Hematopoietic multipotent progenitor cell treated with erythropoietin and hydrocortisone succinate and interleukin-3 and kit ligand, for 6 days (in vitro differentiated cells): ENCODE data around the gene ZBTB16.

Experiments
- DNase-seq: peaks from one replicate; pipeline ENCODE4 v3.0.0-alpha.2; 2015

The ZBTB16 gene

DNA sequence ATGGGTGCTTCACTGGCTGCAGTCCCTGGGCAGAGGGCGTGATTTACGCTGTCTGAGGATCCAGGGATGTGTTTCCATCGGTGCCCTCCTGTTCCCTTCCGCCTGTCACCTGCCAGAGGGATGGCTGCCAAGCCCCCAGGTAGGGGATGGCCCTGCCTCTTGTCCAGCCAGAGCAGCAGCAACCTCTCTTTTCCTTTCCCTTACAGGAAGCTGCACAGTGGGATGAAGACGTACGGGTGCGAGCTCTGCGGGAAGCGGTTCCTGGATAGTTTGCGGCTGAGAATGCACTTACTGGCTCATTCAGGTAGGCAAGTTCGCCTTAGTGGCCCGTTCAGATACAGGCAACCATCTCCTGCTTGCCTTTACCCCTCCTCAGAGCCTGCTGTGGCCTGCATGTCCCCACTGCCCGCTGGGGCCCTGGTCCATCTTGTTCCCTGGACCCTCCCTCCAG, 96.6 kb downstream of the ZBTB16 start:
- DNase-seq: no peak

DNA sequence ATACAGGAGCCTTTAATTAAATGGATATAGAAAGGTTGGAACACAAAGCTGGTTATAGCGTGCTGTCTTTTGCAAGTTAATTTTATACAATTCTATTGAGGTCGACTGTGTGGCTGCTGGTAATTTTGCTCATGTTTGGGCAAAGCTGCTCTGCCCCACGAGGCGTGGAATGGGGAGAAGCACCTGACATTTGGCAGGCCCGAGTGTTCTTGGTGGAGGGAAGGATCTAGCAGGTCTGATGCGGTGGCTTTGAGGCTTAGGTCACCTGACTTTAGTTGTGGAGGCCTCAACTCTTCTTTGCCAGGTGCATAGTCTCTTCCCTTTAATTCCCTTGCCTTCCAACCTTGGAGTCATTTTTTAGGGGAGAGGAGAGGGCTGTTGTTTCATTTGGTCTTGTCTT, 97.3 kb downstream of the ZBTB16 start:
- DNase-seq: no peak

DNA sequence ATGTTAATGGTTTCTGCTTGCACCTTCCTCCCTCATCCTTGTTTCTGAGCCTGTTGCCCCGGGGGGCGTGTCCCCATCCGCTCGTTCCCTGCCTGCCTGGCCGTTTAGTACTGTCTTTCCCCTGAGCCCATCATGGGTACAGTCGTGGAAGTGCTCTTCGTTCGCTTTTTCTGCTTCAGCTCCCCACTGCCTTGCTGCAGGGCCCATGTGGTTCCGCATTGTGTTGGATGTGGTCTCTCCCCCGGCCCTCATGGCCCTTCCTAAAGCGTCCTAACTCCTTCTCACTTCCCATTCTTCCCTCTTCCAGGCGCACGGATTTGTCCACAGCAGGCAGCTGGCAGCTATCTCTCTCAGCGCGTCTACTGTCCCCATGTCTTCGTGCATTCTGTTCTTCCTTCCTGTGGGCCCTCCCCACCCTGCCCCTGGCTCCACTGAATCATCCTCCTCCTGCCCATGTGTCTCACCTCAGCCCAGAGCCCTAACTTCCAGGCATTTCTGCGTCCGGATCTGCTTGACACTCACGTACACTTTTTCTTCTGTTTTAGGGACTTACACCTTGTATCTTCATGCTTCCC, 98.1 kb downstream of the ZBTB16 start:
- no peak for DNase-seq

DNA sequence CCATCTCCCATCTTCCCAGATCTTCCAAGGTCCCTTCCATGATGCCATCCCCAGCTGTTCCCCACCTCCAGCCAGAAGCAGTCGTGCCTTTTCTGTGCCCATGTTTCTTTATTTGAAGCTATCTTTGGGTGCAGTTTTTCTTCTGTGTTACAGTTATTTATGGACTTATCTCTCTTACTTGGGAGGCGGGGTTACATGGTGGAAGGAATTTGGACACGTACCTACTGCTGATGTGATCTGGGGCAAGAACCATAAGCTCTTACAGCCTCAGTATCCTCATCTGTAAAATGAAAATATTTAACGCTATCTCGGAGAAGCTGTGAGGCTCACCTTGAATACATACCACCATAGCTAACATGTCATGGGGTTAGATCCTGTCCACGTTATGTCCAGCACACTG, 98.9 kb downstream of the ZBTB16 start:
- peak; percentile 67 for DNase-seq

DNA sequence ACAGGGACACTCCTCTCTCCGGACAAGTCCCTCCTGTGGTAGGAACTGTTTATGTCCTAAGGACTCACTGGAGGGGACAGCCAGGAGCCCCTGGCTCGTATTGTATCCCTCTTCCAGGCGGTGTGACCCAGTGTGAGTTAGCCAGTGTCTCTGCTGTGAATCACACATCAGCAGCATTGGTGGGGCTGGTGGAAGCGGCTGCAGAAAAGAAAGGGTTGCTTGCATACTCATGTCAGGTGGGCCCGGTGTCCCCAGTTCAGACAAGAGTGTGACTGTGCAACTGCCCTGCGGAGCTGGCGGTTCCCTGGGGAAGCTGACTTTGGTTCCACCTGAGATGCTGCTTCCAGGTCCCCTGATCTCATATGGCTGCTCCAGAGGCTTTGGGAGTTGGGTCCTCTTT, 99.4 kb downstream of the ZBTB16 start:
- DNase-seq: no peak

DNA sequence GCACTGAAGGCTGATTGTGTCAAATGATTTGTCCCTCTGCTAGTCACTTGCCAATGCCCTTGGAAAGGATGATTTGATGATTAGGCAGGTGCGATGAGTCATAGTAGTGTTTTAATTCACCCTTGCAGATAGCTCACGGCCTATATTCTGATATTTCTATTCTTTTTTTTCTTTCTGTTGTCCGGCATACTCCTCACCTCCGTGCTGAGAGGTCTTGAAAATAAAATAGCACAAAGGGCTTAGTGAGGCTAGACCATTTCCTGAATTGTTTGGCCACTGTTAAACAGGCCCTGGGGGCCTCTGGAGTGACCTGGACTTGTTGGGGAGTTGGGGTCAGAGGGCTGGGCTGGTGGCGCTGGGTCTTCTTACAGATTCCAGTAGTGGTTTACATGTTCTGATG, 99.8 kb downstream of the ZBTB16 start:
- no peak for DNase-seq

DNA sequence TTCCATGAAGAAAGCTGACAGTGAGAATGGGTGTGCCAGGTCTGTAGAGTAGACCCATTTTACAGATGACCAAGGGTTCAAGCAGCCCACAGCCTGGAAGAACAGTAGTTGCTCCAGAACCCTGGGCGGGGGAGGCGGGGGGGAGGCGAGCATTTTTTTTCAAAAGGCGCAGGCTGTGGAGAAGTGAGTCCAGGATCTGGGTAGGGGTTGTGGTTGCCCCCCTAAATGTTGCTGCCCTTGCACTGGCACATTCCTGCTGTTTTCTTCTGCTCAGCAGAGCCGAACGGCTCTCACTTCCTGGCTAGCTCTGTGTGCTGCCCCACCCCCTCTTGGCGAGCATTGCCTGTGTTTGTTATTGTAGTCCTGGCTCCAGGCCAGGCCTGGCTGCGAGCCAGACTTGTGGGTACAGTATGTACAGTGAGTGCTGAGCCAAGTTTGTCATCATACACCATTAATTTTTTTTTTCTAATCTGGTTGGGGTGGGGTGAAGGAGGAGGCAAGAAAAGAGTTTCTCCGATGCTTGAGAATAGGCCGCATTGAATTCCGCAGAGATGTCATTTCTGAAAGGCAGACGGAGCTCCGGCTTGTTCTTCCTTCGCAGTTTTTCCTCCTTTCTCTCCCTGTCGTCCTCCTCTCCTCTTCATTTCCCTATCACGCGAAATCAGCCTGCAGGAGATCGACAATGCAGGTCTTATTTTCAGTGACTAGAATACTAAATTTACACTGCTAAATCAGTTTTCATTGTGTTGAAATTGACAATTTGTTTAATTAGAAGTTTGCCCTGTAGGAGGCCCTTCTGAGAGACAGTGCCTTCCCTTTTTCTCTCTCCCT, 100.5 kb downstream of the ZBTB16 start:
- DNase-seq: peak; percentile 99

DNA sequence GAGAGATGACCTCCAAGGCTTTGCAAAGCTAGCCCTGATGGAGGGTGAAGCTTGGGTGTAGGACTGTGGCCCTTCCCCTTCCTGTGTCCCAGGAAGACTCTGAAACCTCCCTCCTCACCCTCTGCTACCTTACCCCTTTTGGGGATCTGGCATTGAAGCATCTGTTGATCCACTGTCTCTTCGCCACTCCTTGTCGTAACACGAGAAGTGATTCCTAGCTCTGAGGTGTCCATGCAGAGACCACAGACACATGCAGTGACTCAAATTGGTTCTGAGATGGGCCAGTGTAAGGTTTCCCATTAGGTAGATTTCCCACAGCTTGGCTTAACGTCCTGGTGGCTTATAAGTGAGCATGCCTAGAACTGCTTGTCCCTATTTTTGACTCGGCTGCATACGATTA, 101.4 kb downstream of the ZBTB16 start:
- no peak for DNase-seq

DNA sequence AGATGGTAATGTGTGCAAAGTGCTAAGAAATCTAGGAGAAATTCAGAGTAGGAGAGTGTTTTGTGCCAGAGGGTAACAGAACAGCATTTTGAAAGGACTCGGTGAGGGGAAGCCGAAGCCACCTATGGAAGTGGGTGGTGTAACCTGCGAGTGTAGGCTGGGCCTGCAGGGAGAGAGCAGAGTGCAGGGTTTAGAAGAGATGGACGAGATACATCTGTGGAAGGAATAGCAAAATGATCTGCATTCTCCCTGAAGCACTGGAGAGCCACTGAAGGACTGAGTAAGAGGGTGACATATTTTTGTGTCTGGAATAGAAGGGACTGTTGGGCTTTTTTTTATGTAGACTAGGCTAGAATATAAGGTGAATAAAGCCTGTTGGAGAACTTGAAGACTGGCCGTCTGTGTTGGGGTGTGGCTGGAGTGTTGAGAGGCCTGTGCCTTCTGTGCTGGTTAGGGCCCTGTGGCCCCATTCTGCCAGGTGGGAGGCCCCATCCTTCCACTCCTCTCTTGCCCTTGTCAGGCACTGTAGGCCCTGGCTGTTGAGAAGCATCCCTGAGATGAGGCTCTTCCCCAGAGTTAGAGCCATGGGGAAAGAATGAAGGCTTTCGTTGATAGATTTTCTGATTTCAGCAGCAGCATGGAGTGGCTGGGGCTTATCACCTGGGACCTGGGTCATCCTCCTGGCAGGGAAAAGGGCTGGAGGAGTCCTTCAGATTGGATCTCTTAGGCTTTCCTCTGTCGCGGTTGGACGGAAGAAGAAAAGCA, 102.2 kb downstream of the ZBTB16 start:
- no peak for DNase-seq

DNA sequence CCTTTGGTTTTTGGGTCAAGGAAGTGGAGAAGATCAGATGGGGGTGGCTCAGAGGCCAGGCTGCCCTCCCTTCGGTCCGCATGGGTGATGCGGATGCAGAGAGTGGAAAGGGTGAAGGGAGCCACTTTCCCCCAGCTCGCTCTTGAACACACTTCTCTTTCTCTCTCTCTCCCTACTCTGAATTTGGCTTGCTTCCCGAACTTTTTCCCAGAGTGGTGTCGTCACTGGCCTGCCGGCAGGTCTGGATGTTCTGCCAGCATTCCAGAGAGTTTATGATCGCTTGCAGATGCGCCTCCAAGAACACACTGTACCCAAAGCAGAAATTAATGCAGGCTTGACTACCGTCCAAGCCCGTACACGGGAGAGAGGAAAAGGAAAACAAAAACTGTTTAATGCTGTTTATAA, 103.2 kb downstream of the ZBTB16 start:
- no peak for DNase-seq

DNA sequence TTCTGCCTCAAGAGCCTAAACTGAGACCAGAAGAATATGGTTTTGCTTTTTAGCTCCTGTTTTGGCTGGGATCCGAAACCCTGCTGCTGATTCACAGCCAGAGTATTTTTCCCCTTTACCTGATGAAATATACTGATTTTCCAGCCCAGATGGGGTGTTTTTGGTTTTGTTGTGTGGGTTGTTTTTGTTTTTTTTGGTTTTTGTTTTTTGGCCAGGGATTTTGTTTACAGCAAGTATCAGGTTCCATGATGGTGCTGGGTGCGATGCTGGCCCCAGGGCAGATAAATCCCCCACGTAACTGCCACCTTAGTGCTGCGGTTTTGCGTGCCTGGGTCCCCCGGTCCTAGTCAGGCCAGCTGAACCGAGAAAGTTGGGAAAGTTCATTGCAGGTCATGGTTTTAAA, 103.7 kb downstream of the ZBTB16 start:
- DNase-seq: no peak

DNA sequence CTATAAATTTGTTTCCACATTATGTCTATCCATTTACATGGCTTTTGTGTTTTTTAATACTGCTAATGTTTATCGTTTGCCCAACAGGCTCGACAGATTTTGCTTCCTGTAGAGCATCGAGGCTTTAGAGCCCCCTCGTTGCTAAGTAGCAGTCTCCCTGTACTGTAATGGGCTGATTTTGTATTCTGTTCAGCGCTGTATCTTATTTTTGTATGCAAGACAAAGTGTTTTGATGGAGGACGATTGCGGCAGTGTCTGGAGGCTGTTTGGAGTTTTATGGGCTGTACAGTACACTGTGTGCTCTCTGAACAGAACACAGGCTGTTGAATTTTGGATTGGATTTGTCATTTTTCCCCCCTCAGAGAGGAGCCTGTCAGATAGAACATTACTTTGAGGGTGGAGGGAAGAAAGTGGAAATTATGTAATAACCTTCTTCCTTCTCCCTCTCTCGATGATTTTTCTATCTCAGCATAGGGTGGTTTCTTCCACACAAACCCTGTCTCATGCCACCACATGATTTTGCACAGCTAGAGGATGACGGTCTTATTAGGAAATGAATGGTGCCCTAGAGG, 104.4 kb downstream of the ZBTB16 start:
- no peak for DNase-seq

DNA sequence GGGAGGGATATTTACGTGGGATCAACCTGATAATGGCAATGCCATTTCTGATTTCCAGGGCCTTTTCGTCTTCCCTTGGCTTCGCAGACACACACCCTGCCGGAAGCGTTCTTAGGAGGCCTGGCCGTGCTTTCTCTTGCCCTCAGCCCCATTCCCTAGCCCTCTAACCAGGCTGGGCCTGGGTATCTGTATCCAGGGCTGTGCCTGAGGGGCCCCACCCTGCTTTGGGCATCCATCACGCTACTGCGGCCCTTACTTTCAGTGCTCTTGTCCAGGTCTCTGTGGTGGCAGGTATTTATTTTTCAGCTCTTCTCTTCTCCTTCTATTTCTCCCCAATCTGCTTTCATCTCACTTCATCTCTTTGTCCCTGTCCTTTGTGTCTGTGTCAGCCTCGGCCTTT, 105.0 kb downstream of the ZBTB16 start:
- no peak for DNase-seq

DNA sequence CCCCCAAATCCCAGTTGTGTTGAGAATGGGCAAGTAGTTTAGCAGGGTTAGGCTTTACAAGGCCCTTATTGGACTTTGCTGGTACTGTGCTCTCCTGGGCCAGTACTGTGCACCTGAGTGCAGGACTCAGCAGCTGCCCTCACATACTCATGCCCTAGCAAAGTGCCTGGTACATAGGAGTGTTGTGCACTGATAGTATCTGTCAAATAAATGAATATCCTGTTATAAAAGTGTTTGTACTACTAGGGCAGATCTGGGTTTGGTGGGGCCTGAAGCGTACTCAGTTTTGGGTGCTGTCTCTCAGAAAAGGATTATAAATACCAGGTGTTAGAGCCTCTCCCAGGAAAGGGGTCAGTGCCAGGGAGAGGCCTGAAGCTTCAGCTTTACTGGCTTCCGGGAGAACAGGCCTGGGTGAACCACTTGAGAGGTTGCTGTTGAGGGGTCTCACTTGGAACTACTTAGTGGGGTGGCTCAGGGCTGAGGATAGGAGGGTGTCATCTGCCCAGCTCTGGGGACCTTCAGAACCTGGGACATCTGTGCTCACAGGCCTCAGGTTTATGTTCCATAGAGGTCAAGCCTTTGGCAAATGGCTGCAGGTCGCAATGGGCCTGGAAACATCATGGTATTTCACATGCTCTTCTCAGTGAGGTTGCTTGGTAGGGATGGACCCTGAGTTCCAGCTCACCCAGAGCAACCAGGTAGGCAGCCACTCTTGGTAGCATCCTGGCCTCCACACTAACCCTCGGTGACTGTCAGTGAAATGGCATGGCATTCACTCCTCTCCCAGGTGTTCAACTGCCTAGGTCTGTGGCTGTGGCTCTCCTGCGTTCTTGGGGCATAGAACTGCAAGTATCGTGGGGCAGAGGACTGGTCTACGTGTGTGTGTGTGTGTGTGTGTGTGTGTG, 106.1 kb downstream of the ZBTB16 start:
- no peak for DNase-seq

DNA sequence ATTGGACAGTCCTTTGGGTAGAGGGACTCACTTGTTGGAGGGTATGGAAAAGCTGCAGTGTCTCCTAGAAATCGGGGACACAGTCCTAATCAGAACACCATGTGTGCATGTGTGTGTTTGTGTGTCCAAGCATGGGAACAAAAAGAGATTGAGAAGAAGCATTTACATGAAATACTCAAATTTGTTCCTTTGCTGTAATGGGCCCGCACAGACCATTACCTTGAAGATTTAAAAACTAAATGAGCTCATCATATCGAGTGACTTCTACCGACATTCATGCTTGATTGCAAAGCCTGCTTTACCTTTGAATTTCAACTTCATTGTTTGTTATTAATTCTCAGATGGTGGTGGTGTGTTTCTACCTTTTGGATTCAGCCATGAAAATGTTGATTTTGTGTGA, 106.9 kb downstream of the ZBTB16 start:
- no peak for DNase-seq

DNA sequence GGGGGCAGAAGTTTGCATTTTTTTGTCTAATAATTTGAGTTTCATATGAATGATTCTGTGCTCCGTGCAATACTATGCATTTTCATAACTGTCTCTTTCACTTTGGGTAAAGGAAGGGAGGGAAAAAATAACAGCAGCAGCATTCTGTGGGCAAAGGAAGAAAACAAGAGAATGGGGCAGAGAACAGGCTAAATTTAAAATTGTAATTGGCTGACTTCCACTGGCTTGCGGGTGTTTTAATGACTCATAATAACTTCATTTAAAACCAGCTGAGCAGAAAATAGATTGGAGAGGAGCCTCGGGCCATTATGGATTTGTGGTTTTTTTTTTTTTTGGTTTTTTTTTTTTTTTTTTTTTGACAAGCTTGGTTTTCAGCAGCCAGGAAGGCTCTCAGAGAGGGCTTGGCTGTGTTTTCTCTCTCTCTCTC, 107.4 kb downstream of the ZBTB16 start:
- DNase-seq: peak; percentile 84

DNA sequence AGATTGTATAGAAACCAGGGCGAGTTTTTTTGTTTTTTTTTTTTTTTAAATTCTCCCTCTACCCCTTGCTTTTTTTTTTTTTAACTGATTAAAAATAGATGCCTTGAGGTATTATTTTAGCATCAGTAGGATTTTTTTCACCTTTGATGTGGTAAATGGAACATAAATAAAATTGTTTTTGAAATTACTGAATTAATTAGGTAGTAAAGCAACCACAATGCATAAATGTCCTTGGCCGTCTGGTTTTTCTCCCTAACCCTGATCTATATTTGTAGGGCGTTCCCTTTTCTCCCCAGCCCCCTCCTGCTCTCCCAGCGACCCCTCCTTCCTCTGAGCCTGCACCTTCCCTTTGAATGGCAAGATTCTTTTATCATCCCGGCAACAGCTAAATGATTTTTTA, 107.8 kb downstream of the ZBTB16 start:
- DNase-seq: no peak

DNA sequence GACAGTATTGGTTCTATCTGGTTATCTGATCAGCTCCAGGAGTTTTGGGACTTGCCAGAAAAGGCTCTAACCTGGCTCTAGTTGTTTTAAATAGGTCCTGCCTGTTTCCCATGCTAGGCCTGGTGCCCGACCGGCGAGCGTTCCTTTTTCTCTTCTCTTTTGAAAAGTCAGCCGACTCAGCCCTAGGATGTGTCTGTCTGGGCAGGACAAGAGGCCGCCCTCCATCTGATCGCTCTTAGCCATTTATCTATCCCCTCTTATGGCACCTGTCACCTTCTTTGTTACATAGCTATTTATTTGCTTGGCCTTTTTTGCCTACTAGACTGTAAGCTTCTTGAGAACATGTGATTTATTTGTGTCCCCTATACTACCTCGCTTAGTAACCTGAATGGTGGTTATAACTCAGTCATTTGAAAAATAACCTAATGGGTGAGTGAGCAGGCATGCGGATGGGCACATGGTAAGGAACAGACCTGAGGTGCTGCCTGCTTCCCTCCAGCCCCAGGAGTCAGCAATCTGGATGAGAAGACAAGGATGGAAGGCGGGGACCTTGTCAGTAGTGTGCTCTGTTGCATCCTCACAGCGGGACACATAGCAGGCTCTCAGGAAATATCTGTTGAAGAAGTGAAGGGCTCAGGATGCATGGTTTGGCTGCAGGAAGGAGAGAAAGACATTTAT, 108.4 kb downstream of the ZBTB16 start:
- DNase-seq: no peak

DNA sequence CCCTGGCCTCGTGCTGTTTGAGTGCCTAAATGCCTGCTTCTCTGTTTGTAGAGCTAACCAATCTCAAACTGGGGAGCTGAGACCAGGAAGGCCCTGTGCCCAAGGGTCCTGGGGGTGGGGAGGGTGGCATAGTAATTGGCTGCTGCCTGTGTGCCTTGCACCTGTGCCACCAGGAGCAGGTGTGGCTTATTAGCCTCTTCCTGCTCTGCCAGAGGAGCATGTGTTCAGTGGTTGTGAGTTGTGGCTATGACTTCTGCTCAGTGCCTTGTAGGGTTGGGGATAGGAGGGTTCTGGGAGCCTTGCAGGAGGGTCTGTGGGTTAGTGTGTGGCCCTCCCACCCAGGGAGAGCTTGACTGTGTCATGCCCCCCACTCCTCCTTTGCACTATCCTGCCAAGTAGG, 109.2 kb downstream of the ZBTB16 start:
- DNase-seq: no peak

DNA sequence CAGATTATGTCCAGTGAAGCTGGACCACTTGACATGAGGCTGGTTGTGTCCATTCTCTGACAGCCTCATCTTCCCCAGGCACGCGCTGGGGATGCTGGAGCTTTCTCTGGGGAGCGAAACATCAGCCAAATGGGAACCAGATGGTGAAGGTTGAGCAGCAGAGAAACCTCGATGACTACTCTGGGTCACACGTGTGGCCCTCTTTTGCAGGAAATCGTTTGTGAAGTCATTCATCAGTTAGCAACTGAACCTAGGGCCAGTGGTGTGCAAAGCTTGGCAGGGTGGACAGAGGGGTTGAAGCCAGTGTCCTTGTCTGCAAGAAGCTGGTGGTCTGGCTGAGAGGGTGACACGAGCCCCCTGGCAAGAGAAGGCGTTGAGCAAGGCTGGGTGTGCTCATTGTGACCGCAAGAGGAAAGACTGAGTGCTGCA, 109.8 kb downstream of the ZBTB16 start:
- DNase-seq: no peak

DNA sequence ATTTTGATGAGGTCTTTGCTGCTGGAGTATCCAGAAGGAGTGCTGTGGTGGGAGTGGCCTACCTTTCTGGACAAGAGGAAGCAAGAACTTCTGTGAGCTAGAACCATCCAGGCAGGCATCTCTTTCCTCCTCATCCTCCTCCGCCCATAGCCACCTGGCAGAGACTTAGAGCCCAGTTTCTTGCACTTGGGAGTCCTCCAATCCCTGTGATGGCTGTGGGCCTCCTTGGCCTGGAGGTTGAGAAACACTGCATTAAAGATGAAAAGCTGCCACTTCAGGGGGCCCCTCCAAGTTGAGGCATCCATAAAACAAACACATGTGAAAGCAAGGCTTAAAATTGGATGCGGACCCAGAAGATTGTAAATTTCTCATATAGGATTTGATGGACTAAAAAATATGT, 110.3 kb downstream of the ZBTB16 start:
- no peak for DNase-seq

DNA sequence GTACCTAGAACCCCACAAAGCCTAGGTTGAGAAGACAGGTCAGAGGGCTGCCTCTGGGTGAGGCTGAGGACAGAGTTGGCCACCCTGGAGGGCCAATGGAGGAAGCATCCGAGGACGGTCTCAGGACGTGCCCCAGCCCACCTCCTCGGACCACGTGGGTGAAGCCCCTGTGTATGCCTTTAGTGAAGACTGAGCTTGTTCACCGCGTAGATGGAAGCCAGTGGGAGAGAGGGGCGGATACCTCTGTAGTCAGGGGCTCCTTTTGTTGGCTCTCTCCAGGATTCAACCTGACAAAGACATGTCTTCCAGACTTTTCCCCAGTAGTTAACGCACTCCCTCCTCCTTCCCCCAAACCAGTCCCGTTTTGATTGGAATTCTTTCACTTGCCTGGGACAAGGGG, 110.7 kb downstream of the ZBTB16 start:
- no peak for DNase-seq
